SK-N-SH (cell line): ENCODE results near the gene TEAD3. TPM values are rescaled to one million over a fixed set of nuclear protein-coding genes. Genes with fewer than 3 reads are reported as not detected.

Source experiments
- CTCF ChIA-PET: fragments of 300-600, 350-600 bp; formaldehyde crosslinking; extraction: SDS; loops from one replicate; lab custom pipeline; 2021; lab: Yijun Ruan, JAX
- POLR2A ChIA-PET: fragments of 350-600 bp; sonication (Branson Sonifier 250); formaldehyde crosslinking; extraction: SDS; loops from one replicate; lab custom pipeline; 2020; ENCODE audit warnings: antibody characterized with exemption, inconsistent platforms; lab: Yijun Ruan, JAX
- DNase-seq: peaks from one replicate; pipeline ENCODE4 v3.0.0; 2012
- H2AFZ ChIP-seq: fragments of 200-600 bp; sonication (generic); 2 replicates; pipeline ENCODE4 v1.8.1; 2016; ENCODE audit warnings: antibody characterized with exemption, mild to moderate bottlenecking, low read depth
- H3F3A ChIP-seq: fragments of 200-600 bp; sonication (generic); replicated peaks from 2 replicates; pipeline ENCODE3; 2016; ENCODE audit warnings: antibody characterized with exemption, mild to moderate bottlenecking; ENCODE audit not compliant: insufficient read depth
- H3K27ac ChIP-seq, 2 experiments: fragments of 200-500 bp in 1 of 2; fragments of 200-600 bp in 1 of 2; sonication (Bioruptor generic) in 1 of 2; sonication (generic), shearing (Covaris generic) in 1 of 2; 2 replicates each; pipeline versions ENCODE4 v1.5.1 to v1.6.1; 2014 to 2016; ENCODE audit warnings: low read depth in 2 of 2, inconsistent platforms in 1 of 2, low read length in 1 of 2, mild to moderate bottlenecking in 1 of 2, mixed read lengths in 1 of 2
- H3K27me3 ChIP-seq: fragments of 200-600 bp; sonication (generic), shearing (Covaris generic); 2 replicates; pipeline ENCODE4 v1.6.1; 2016; ENCODE audit warnings: mixed run types; ENCODE audit not compliant: insufficient read depth
- H3K36me3 ChIP-seq, 2 experiments: fragments of 200-500 bp in 1 of 2; fragments of 200-600 bp in 1 of 2; sonication (Bioruptor generic) in 1 of 2; sonication (generic) in 1 of 2; replicated peaks in 1 of 2; 2 replicates each; pipeline versions ENCODE3 to v1.5.1; 2014 to 2016; ENCODE audit warnings: low read length in 1 of 2, mild to moderate bottlenecking in 1 of 2; ENCODE audit not compliant: insufficient read depth in 2 of 2, control insufficient read depth in 1 of 2
- H3K4me1 ChIP-seq, 2 experiments: fragments of 200-500 bp in 1 of 2; fragments of 200-600 bp in 1 of 2; sonication (Bioruptor generic) in 1 of 2; sonication (generic), shearing (Covaris generic) in 1 of 2; 2 replicates each; pipeline versions ENCODE4 v1.5.1 to v1.6.1; 2014 to 2016; ENCODE audit warnings: low read depth in 1 of 2, low read length in 1 of 2, mixed run types in 1 of 2; ENCODE audit not compliant: insufficient read depth in 2 of 2, control insufficient read depth in 1 of 2
- H3K4me2 ChIP-seq: fragments of 200-600 bp; sonication (generic), shearing (Covaris generic); 2 replicates; pipeline ENCODE4 v1.6.1; 2017; ENCODE audit warnings: mixed run types
- H3K4me3 ChIP-seq, 2 experiments: fragments of 200-500 bp in 1 of 2; fragments of 200-600 bp in 1 of 2; sonication (Bioruptor generic) in 1 of 2; sonication (generic), shearing (Covaris generic) in 1 of 2; 2 replicates each; pipeline versions ENCODE4 v1.5.1 to v1.8.1; 2014 to 2016; ENCODE audit warnings: low read depth in 2 of 2, inconsistent platforms in 1 of 2, low read length in 1 of 2, mild to moderate bottlenecking in 1 of 2, mixed read lengths in 1 of 2, moderate library complexity in 1 of 2
- H3K79me2 ChIP-seq: fragments of 200-600 bp; sonication (generic); 2 replicates; pipeline ENCODE4 v1.8.1; 2017; ENCODE audit warnings: mild to moderate bottlenecking; ENCODE audit not compliant: insufficient read depth
- H3K9ac ChIP-seq: fragments of 200-600 bp; sonication (generic); 2 replicates; pipeline ENCODE4 v1.6.1; 2017; ENCODE audit warnings: mixed run types
- H3K9me2 ChIP-seq: fragments of 200-600 bp; sonication (generic); 2 replicates; pipeline ENCODE4 v1.6.1; 2017; ENCODE audit warnings: mixed run types
- H3K9me3 ChIP-seq: fragments of 200-600 bp; sonication (generic); 2 replicates; pipeline ENCODE4 v1.6.1; 2017; ENCODE audit warnings: mixed run types, mild to moderate bottlenecking, moderate library complexity
- H4K20me1 ChIP-seq: fragments of 200-600 bp; sonication (generic); 2 replicates; pipeline ENCODE4 v1.6.1; 2017; ENCODE audit warnings: mild to moderate bottlenecking, mixed run types; ENCODE audit not compliant: insufficient read depth
- ELF1 ChIP-seq: IDR thresholded peaks from 2 replicates; pipeline ENCODE4 v1.4.0; 2012
- EZH2phosphoT487 ChIP-seq: fragments of 200-600 bp; sonication (generic); IDR thresholded peaks from 2 replicates; pipeline ENCODE4 v1.6.1; 2017; ENCODE audit warnings: low read depth, mixed run types, mild to moderate bottlenecking, antibody characterized with exemption, moderate library complexity, borderline replicate concordance
- FOXM1 ChIP-seq: IDR thresholded peaks from 2 replicates; pipeline ENCODE4 v1.4.0; 2012; ENCODE audit warnings: low read depth, mild to moderate bottlenecking
- GATA2 ChIP-seq: sonication (generic); formaldehyde crosslinking; IDR thresholded peaks from 2 replicates; pipeline ENCODE4 v1.5.0; 2020; ENCODE audit warnings: mild to moderate bottlenecking, missing genetic modification reagents
- NFIC ChIP-seq: IDR thresholded peaks from 2 replicates; pipeline ENCODE4 v1.4.0; 2012; ENCODE audit warnings: borderline replicate concordance
- POLR2AphosphoS5 ChIP-seq: IDR thresholded peaks from 2 replicates; pipeline ENCODE4 v1.6.1; 2012; ENCODE audit warnings: low read depth, low read length
- RAD21 ChIP-seq: IDR thresholded peaks from 2 replicates; pipeline ENCODE4 v1.6.1; 2012; ENCODE audit warnings: mild to moderate bottlenecking, low read length
- RXRA ChIP-seq: IDR thresholded peaks from 2 replicates; pipeline ENCODE4 v1.4.0; 2012; ENCODE audit warnings: low read depth, mild to moderate bottlenecking, borderline replicate concordance
- SIN3A ChIP-seq: IDR thresholded peaks from 2 replicates; pipeline ENCODE4 v1.6.1; 2012; ENCODE audit warnings: low read depth, mild to moderate bottlenecking, low read length, moderate library complexity, borderline replicate concordance
- SMC3 ChIP-seq: IDR thresholded peaks from 2 replicates; pipeline ENCODE4 v1.6.1; 2012; ENCODE audit warnings: low read depth, low read length, improper control_type of control experiment
- TAF1 ChIP-seq: IDR thresholded peaks from 2 replicates; pipeline ENCODE4 v1.6.1; 2012; ENCODE audit warnings: low read depth, mild to moderate bottlenecking, low read length, moderate library complexity, borderline replicate concordance
- YY1 ChIP-seq: IDR thresholded peaks from 2 replicates; pipeline ENCODE4 v1.4.0; 2012; ENCODE audit warnings: low read depth, mild to moderate bottlenecking
- WGBS: methylation state at CpG from one replicate; pipeline ENCODE4 v1.1.6; 2017; ENCODE audit warnings: low lambda C conversion rate; 5-methylcytosine and 5-hydroxymethylcytosine counted together
- polyA plus RNA-seq, 3 experiments: library from polyadenylated mRNA; depleted of rRNA; stranded (reverse); fragments of >200 nt; gene quantifications; 2 replicates each; pipeline ENCODE4 v1.2.3, GENCODE V29; 2012
- TF ChIP-seq, protein P1 (sequence below): IDR thresholded peaks from 2 replicates; pipeline ENCODE4 v1.4.0; 2012; ENCODE audit warnings: low read depth
- TF ChIP-seq, protein P2 (sequence below): IDR thresholded peaks from 2 replicates; pipeline ENCODE4 v1.4.0; 2012; ENCODE audit warnings: low read depth, borderline replicate concordance
- TF ChIP-seq, protein P3 (sequence below): IDR thresholded peaks from 2 replicates; pipeline ENCODE4; 2012

TEAD3 gene
- polyA plus RNA-seq, 1 of the 3 experiments (the other 2 are of a cell fraction), result 7.1 TPM

DNA sequence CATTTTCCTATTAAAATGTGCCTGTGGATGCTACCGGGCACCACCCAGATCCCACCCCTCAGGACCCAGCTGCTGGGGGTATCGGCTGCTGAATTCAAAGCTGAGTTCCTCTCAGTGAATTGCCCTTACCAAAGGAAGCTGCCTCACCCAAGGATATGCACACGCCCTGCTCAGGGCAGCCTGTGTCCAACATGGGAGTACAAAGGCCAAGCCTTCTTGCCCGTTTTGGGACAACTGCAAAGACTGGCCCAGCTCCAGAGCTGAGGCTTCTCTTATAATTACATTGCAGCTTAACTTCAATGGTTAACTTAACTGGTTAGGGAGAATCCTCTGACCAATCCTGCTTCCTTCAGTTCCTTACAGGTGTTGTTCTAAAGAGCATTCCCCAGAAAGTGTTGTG is 64.6 kb downstream of the TEAD3 start:
- no peaks in the 10 kb centered on the region for H3K27me3 ChIP-seq
- peaks cover 2 to 9% of the 10 kb centered on the region in 2 experiments; a peak in 2 of 4 replicates for H3K4me1 ChIP-seq
- peaks cover 11% of the 10 kb centered on the region; the same call in 1 of the 2 replicates for H3K9me3 ChIP-seq
- no peak overlapping the region for H3K9ac ChIP-seq
- TF ChIP-seq ELF1 (no peak), GATA2 (CRISPR knock-in tag) (no peak), YY1 (no peak), NFIC (no peak), POLR2AphosphoS5 (no peak), SMC3 (no peak)
- POLR2A ChIA-PET, result no interaction called here
- DNase-seq, result no peak
- H3K9me2 ChIP-seq, result no peaks in the 10 kb centered on the region
- no peak overlapping the region for H3K4me2 ChIP-seq
- no peak overlapping the region for H2AFZ ChIP-seq
- 81% methylated on average over 4 of the region's 4 CpGs for WGBS
- peaks cover 0 to 13% of the 10 kb centered on the region in 2 experiments for H3K36me3 ChIP-seq
- H3K27ac ChIP-seq, result no peak overlapping the region
- no peaks in the 10 kb centered on the region for H3K79me2 ChIP-seq
- H3F3A ChIP-seq, result no peaks in the 10 kb centered on the region
- CTCF ChIA-PET, result interaction anchor here (0.9 to 1.4 kb wide), 2 partner anchors 16 to 90 kb away, joined by 3 to 4 read pairs; partner anchors contain the start of gene PPARD
- H3K4me3 ChIP-seq, result no peak overlapping the region
- H4K20me1 ChIP-seq, result no peaks in the 10 kb centered on the region

DNA sequence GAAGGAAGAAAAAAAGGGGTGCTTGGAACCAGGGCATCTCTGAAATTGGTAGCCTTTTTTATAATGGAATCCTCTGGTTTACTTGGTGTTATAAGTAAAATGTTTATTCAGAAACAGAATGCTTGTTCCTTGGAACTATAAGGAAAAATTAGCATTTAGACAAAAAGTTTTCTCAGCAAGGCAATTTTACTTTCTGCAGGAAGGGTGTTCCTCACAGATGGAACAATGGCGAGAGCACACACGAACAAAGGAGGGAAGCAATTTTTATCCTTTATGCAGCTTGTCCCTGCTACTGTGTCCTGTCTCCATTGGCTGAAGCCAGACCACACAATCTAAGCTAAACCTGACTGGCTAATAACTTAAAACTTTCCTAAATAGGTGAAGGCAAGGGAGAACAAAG is 67.4 kb downstream of the TEAD3 start:
- no peak for DNase-seq
- Histone ChIP-seq H3K9me3 (peaks cover 11% of the 10 kb centered on the region; the same call in 1 of the 2 replicates), H3K4me3 (no peak overlapping the region), H3K27ac (no peak overlapping the region), H3K9ac (no peak overlapping the region), H3F3A (no peaks in the 10 kb centered on the region), H3K27me3 (no peaks in the 10 kb centered on the region), H2AFZ (no peak overlapping the region), H4K20me1 (no peaks in the 10 kb centered on the region), H3K9me2 (no peaks in the 10 kb centered on the region), H3K79me2 (no peaks in the 10 kb centered on the region), H3K36me3 (peaks cover 6 to 13% of the 10 kb centered on the region in 2 experiments), H3K4me1 (peaks cover 0 to 21% of the 10 kb centered on the region in 2 experiments; a peak in 1 of 4 replicates), H3K4me2 (no peak overlapping the region)
- CTCF ChIA-PET, result interaction anchor here (0.8 to 1.2 kb wide), 2 partner anchors 11 to 27 kb away, joined by 3 read pairs; no protein-coding TSS in a partner anchor
- WGBS, result 100% methylated on average over 2 of the region's 2 CpGs
- POLR2A ChIA-PET, result no interaction called here
- TF ChIP-seq, protein P1, sequence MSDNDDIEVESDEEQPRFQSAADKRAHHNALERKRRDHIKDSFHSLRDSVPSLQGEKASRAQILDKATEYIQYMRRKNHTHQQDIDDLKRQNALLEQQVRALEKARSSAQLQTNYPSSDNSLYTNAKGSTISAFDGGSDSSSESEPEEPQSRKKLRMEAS, result no peak
- TF ChIP-seq SIN3A (no peak), TAF1 (no peak), RAD21 (no peak), POLR2AphosphoS5 (no peak), FOXM1 (no peak), ELF1 (no peak), RXRA (no peak), EZH2phosphoT487 (no peak), SMC3 (no peak)
- TF ChIP-seq, protein P2, sequence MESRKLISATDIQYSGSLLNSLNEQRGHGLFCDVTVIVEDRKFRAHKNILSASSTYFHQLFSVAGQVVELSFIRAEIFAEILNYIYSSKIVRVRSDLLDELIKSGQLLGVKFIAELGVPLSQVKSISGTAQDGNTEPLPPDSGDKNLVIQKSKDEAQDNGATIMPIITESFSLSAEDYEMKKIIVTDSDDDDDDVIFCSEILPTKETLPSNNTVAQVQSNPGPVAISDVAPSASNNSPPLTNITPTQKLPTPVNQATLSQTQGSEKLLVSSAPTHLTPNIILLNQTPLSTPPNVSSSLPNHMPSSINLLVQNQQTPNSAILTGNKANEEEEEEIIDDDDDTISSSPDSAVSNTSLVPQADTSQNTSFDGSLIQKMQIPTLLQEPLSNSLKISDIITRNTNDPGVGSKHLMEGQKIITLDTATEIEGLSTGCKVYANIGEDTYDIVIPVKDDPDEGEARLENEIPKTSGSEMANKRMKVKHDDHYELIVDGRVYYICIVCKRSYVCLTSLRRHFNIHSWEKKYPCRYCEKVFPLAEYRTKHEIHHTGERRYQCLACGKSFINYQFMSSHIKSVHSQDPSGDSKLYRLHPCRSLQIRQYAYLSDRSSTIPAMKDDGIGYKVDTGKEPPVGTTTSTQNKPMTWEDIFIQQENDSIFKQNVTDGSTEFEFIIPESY, result no peak
- TF ChIP-seq, protein P3, sequence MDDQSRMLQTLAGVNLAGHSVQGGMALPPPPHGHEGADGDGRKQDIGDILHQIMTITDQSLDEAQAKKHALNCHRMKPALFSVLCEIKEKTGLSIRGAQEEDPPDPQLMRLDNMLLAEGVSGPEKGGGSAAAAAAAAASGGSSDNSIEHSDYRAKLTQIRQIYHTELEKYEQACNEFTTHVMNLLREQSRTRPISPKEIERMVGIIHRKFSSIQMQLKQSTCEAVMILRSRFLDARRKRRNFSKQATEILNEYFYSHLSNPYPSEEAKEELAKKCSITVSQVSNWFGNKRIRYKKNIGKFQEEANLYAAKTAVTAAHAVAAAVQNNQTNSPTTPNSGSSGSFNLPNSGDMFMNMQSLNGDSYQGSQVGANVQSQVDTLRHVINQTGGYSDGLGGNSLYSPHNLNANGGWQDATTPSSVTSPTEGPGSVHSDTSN, result no peak
